Stimulated activated CD8-positive, alpha-beta memory T cell treated with anti-CD3 and anti-CD28 coated beads, Interleukin-15, amount 100 ng/mL, for 1 hour (primary cell): ENCODE data around the gene FXR2.

Experiments
- DNase-seq: peaks from one replicate; pipeline ENCODE4 v3.0.0-alpha.2; 2020; ENCODE audit warnings: low read depth

FXR2 gene

DNA sequence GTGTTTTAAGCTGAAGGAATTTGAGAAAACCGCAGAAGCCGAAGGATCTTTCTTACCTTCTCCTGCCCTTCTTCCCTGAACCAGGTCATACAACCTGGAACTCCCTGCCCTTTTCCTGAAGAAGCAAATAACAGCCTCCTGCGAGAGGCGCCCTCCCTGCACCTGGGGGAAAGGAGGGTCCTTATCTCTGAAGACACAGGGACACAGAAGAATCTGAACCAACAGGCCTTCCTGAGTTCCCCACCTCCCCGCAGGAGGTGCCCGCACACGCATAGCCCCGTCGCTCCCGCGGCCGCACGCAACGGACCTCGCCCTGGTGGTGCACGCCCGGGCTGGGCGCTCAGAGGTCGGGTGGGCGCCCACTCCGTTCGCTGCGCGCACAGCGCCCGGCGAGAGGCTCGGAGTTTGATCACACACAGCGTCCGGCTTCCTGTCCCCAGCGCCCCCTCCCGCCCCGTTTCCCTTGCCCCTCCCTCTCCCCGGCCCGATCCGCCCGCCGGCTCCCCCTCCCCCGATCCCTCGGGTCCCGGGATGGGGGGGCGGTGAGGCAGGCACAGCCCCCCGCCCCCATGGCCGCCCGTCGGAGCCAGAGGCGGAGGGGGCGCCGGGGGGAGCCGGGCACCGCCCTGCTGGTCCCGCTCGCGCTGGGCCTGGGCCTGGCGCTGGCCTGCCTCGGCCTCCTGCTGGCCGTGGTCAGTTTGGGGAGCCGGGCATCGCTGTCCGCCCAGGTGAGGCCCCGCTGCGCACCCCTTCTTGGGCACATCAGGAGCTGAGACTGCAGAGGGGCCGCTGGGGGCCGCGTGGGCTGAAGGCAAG, 65.9 kb downstream of the FXR2 start, which contains the start of gene TNFSF12:
TNFSF12 (plus strand) TSS at position 474 of the 816 bp plus-strand sequence; CDS start at position 570, 96 bp downstream.
- no peak for DNase-seq

DNA sequence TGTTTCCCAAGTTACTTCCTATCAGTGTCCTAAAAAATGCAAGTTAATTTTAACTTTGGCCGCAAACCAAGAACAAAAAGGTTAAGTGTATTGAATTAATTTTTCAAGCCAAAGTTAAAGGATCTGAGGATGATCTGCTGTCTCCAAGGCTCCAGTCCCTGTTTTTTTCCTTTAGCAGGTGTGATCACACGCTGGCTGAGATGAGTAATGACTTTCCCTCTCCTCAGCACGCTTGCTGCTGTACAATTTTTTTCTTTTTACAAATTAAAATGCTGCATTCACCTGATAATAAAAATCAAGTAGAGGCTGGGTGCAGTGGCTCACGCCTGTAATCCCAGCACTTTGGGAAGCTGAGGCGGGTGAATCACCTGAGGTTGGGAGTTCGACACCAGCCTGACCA, 69.8 kb downstream of the FXR2 start:
- no peak for DNase-seq
